Psoas muscle (tissue), 8 donors: ENCODE data around the gene PDLIM7. TPM values are rescaled to one million over a fixed set of nuclear protein-coding genes. Genes with fewer than 3 reads are reported as not detected.
A peak's percentile ranks its signal among the peaks of the same experiment; 100 is the strongest.

ENCODE experiments used
- ATAC-seq, 4 donors: fragments of 200-7000 bp; cut with Tn5 transposase; one replicate each; pipeline ENCODE4 v1.9.1; 2020; ENCODE audit warnings: moderate library complexity in 3 of 4, mild to moderate bottlenecking in 2 of 4
- DNase-seq, 2 donors: peaks; one replicate each; pipeline ENCODE4 v3.0.0-alpha.2; 2020
- H3K27ac ChIP-seq: fragments of 200-600 bp; one replicate; pipeline ENCODE4 v1.8.0; 2022
- H3K27me3 ChIP-seq, 3 donors: fragments of 200-600 bp in 1 of 3; one replicate each; pipeline versions ENCODE4 v1.6.1 to v1.8.0; 2013 to 2022; ENCODE audit warnings: low read length in 2 of 3, mild to moderate bottlenecking in 2 of 3, moderate library complexity in 1 of 3; ENCODE audit not compliant: insufficient read depth in 3 of 3
- H3K36me3 ChIP-seq, 2 donors: fragments of 200-600 bp in 1 of 2; one replicate each; pipeline versions ENCODE4 v1.6.1 to v1.8.0; 2013 to 2022; ENCODE audit warnings: low read depth in 1 of 2, mild to moderate bottlenecking in 1 of 2, moderate library complexity in 1 of 2; ENCODE audit not compliant: insufficient read depth in 1 of 2
- H3K4me1 ChIP-seq: fragments of 200-600 bp; one replicate; pipeline ENCODE4 v1.8.0; 2022
- H3K4me3 ChIP-seq: fragments of 200-600 bp; one replicate; pipeline ENCODE4 v1.8.0; 2022; ENCODE audit warnings: mild to moderate bottlenecking
- H3K9me3 ChIP-seq: fragments of 200-600 bp; one replicate; pipeline ENCODE4 v1.8.0; 2022
- WGBS, 3 donors: extraction: QIAGEN DNeasy Blood & Tissue Kit; methylation state at CpG; one replicate each; pipeline versions ENCODE4 v1.1.6 to v1.1.7; 2013; 5-methylcytosine and 5-hydroxymethylcytosine counted together
- intact Hi-C, 2 donors: fragments of 100-400 bp; cut with DNase I; formaldehyde crosslinking; loops; one replicate each; pipeline versions ENCODE4 v1.11.0 to v1.14.2; 2022
- polyA plus RNA-seq, 3 donors: library from polyadenylated mRNA; stranded (reverse); fragments of 200-250 nt; gene quantifications; one replicate each; pipeline ENCODE4 v1.2.3, GENCODE V29; 2013
- total RNA-seq, 4 donors: library from RNA; stranded (reverse); fragmentation: NEBNext Ultra II Directional in 2 of 4; extraction: Animal tissue kit (Norgen Biotek cat#: 25700) in 2 of 4; gene quantifications; one replicate each; pipeline versions ENCODE4 v1.2.1 to v1.2.4, GENCODE V29; 2021 to 2023
- TF ChIP-seq, protein P1 (sequence below): fragments of 200-600 bp; IDR thresholded peaks from one replicate; pipeline ENCODE4 v1.8.0; 2022; ENCODE audit warnings: antibody characterized with exemption
- donor health status: healthy with polysubstance abuse.
- donor health status: DM: no; HTN: no; CAD: no; lungs with moderate emphysema.
- donor health status: Bipolar disorder and iron deficiency.
- donor health status: healthy.
- donor health status: DM: yes; HTN: yes; CAD: no.
- donor health status: DM: no; HTN: no; CAD: no.
- donor health status: DM: no; HTN: no; CAD: no.
- donor health status: DM: yes; HTN: yes; CAD: no.

PDLIM7 gene
- total and polyA plus RNA-seq, 7 donors = 134 to 254 (median 174) TPM

DNA sequence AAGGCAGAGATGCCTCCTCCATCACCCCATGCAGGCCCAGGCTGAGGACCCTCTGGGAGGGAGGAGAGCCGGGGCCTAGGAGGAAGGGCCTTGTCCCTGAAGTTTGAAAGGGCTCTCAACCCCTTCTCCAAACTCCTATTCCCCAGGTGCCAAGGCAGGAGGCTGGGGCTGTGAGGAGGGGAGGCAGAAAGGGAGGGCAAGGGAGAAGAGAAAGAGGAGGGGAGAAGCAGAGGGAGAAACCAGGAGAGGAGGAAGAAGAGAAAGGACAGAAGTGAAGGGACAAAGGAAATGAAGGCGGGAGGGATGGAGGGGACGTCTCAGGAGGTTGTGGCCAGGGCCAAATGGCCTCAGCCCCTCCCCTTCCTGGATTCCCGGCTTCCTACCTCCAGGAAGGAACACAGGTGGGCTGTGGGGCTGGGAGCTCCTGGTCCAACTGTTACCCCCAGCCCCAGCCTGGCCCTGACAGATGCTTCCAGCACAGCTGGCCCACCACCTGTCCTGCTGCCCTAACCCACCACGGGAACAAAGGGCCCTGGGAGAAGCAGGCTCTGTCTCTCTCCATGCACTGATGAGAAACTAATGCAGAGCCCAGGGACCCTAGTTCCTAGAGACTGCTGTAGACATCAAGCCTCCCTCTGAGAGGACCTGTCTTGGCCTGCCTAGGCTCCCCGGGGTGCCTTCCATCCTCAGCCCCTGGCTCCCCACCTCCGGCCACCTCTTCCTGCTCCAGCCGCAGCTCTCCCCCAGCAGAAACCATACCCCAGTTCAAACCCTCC lies 27.5 kb downstream of the PDLIM7 start:
- 67 to 80% (median 68%) methylated on average over 7 to 8 of the region's 8 CpGs for WGBS, 3 donors
- TF ChIP-seq, protein P1, sequence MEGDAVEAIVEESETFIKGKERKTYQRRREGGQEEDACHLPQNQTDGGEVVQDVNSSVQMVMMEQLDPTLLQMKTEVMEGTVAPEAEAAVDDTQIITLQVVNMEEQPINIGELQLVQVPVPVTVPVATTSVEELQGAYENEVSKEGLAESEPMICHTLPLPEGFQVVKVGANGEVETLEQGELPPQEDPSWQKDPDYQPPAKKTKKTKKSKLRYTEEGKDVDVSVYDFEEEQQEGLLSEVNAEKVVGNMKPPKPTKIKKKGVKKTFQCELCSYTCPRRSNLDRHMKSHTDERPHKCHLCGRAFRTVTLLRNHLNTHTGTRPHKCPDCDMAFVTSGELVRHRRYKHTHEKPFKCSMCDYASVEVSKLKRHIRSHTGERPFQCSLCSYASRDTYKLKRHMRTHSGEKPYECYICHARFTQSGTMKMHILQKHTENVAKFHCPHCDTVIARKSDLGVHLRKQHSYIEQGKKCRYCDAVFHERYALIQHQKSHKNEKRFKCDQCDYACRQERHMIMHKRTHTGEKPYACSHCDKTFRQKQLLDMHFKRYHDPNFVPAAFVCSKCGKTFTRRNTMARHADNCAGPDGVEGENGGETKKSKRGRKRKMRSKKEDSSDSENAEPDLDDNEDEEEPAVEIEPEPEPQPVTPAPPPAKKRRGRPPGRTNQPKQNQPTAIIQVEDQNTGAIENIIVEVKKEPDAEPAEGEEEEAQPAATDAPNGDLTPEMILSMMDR = no peak
- peaks cover 0 to 19% of the 10 kb centered on the region in 2 donors for H3K36me3 ChIP-seq
- H3K9me3 ChIP-seq = no peaks in the 10 kb centered on the region
- no peak overlapping the region for H3K27ac ChIP-seq
- H3K4me1 ChIP-seq = peaks cover 8% of the 10 kb centered on the region
- no peak overlapping the region for H3K4me3 ChIP-seq
- intact Hi-C loops = no loop called here
- H3K27me3 ChIP-seq = no peaks in the 10 kb centered on the region
- DNase-seq (no peak), ATAC-seq (no peak)

- Histone ChIP-seq H3K4me1 (peaks cover 8% of the 10 kb centered on the region), H3K36me3 (peaks cover 0 to 19% of the 10 kb centered on the region in 2 donors), H3K27ac (no peak overlapping the region), H3K27me3 (no peaks in the 10 kb centered on the region), H3K9me3 (no peaks in the 10 kb centered on the region), H3K4me3 (no peak overlapping the region)
- WGBS, 3 donors = 70 to 72% (median 70%) methylated on average over 19 to 25 of the region's 25 CpGs
- TF ChIP-seq, protein P1 = no peak
- DNase-seq (peak; percentile 69 to 87), ATAC-seq (peak in 1 of 4 donors; percentile 26)
- intact Hi-C loops = no loop called here
Measured at GRCh38 chr5:177468685-177469628, 28.4 kb downstream of the PDLIM7 start.

DNA sequence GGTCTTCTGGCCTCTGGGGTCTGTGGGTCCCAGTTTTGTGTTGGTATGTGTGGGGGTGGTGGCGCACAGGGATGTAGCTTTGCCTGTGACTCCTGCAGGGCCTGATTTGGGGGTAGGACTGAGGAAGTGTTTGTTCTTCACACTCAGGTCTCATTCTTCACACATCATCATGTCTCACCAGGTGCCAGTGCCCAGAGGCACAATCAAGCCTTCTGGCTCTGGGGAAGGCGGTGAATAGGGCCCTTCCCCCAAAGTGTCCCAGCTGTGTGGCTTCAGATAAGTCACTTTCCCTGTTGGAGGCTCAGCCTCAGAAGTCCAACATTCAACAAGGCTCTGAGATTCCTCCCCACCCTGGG lies 29.1 kb downstream of the PDLIM7 start:
- no peaks in the 10 kb centered on the region for H3K27me3 ChIP-seq
- intact Hi-C loops = no loop called here
- no peak overlapping the region for H3K27ac ChIP-seq
- peaks cover 8% of the 10 kb centered on the region for H3K4me1 ChIP-seq
- no peak for ATAC-seq
- DNase-seq = no peak
- H3K4me3 ChIP-seq = no peak overlapping the region
- H3K9me3 ChIP-seq = no peaks in the 10 kb centered on the region
- TF ChIP-seq, protein P1 = no peak
- peaks cover 0 to 19% of the 10 kb centered on the region in 2 donors for H3K36me3 ChIP-seq
- 90 to 97% (median 96%) methylated on average over 2 of the region's 2 CpGs for WGBS, 3 donors

DNA sequence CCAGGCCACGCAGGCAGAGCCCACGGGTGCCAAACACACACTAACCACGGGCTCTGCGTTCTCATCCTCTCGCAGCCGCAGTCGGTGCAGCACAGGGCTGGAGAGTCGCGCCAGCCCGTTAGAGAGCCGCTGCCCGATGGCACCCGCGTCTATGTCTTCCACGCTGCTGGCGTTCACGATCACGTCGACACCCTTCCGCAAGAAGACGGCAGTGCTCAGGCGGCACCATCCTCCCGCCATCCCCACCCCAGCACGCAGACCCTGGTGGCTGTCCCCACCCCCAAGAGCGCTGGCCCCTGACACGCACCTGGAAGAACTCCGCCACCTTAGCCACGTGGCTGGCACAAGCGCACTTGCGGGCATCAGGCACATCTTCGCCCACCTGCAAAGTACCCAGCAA lies 30.0 kb downstream of the PDLIM7 start:
- Histone ChIP-seq H3K27ac (no peak overlapping the region), H3K9me3 (no peaks in the 10 kb centered on the region)
- TF ChIP-seq, protein P1 = no peak

More for the DNA sequence above, 30.0 kb downstream of the PDLIM7 start:
- WGBS, 3 donors = 95 to 96% (median 96%) methylated on average over 31 of the region's 31 CpGs
- no peaks in the 10 kb centered on the region for H3K27me3 ChIP-seq
- no peak overlapping the region for H3K4me3 ChIP-seq
- intact Hi-C loops = no loop called here
- DNase-seq (no peak), ATAC-seq (no peak)
- H3K36me3 ChIP-seq = peaks cover 0 to 19% of the 10 kb centered on the region in 2 donors
- peaks cover 5% of the 10 kb centered on the region for H3K4me1 ChIP-seq
